ENCODE measurements around the gene CARF. TPM values are rescaled to one million over a fixed set of nuclear protein-coding genes. Genes with fewer than 3 reads are reported as not detected.

The CARF gene
- total RNA-seq, 2 donors from 2014 or later = 12.0 to 13.8 TPM

- H3K4me3 Mint-ChIP-seq = no peak overlapping the region
These were observed 91.6 kb downstream of the CARF start for GRCh38 chr2:203003716-203004115.

GRCh38 chr2:203014456-203015199 is 102.6 kb downstream of the CARF start, which contains the start of gene NBEAL1:
Gene NBEAL1 (plus strand): TSS chr2:203014875. CDS start chr2:203016385, 1,510 bp downstream.
- Mint-ChIP-seq H3K27ac (peak within 1 kb of the TSS; percentile 96), H3K36me3 (ENCODE audit: insufficient read depth in 2 of 2) (peaks cover 0 to 2% of the 10 kb centered on the region in 2 donors), H3K4me3 (peak within 1 kb of the TSS; percentile 92 to 99), H3K4me1 (ENCODE audit: low read depth) (peaks cover 45% of the 10 kb centered on the region), H3K27me3 (ENCODE audit: low read depth) (peaks cover 9% of the 10 kb centered on the region), H3K9me3 (no peaks in the 10 kb centered on the region)
- ATAC-seq (replicated peaks in 1 of 2) = peak; percentile 95 to 96
- peak; percentile 97 to 99 for DNase-seq

More at GRCh38 chr2:203003716-203004115, 91.6 kb downstream of the CARF start:
- no peaks in the 10 kb centered on the region for H3K27me3 Mint-ChIP-seq (ENCODE audit: low read depth)
- no peak overlapping the region for H3K27ac Mint-ChIP-seq
- H3K9me3 Mint-ChIP-seq = no peaks in the 10 kb centered on the region
- no peak for DNase-seq
- no peaks in the 10 kb centered on the region for H3K4me1 Mint-ChIP-seq (ENCODE audit: low read depth)
- no peaks in the 10 kb centered on the region for H3K36me3 Mint-ChIP-seq (ENCODE audit: insufficient read depth in 2 of 2)
- ATAC-seq (replicated peaks in 1 of 2) = no peak

GRCh38 chr2:203016716-203017115 is 104.6 kb downstream of the CARF start:
- no peak for DNase-seq
- Mint-ChIP-seq H3K27me3 (ENCODE audit: low read depth) (no peaks in the 10 kb centered on the region), H3K36me3 (ENCODE audit: insufficient read depth in 2 of 2) (peaks cover 0 to 2% of the 10 kb centered on the region in 2 donors), H3K27ac (no peak overlapping the region), H3K4me1 (ENCODE audit: low read depth) (peaks cover 45% of the 10 kb centered on the region), H3K9me3 (no peaks in the 10 kb centered on the region), H3K4me3 (peak overlapping the region; percentile 25 to 69)
- no peak for ATAC-seq (replicated peaks in 1 of 2)

GRCh38 chr2:203018181-203018580 is 106.1 kb downstream of the CARF start:
- peaks cover 0 to 2% of the 10 kb centered on the region in 2 donors for H3K36me3 Mint-ChIP-seq (ENCODE audit: insufficient read depth in 2 of 2)
- H3K27ac Mint-ChIP-seq = peak overlapping the region; percentile 52
- H3K4me3 Mint-ChIP-seq = peak overlapping the region; percentile 41 to 75
- DNase-seq (no peak), ATAC-seq (replicated peaks in 1 of 2) (no peak)
- peaks cover 45% of the 10 kb centered on the region for H3K4me1 Mint-ChIP-seq (ENCODE audit: low read depth)
- no peaks in the 10 kb centered on the region for H3K9me3 Mint-ChIP-seq
- H3K27me3 Mint-ChIP-seq (ENCODE audit: low read depth) = no peaks in the 10 kb centered on the region

GRCh38 chr2:203019142-203019541 is 107.1 kb downstream of the CARF start:
- H3K4me1 Mint-ChIP-seq (ENCODE audit: low read depth) = peaks cover 40% of the 10 kb centered on the region
- ATAC-seq (replicated peaks in 1 of 2) = no peak

GRCh38 chr2:203021991-203022390 is 109.9 kb downstream of the CARF start:
- peaks cover 23% of the 10 kb centered on the region for H3K4me1 Mint-ChIP-seq (ENCODE audit: low read depth)
- no peak overlapping the region for H3K4me3 Mint-ChIP-seq
- no peaks in the 10 kb centered on the region for H3K36me3 Mint-ChIP-seq (ENCODE audit: insufficient read depth in 2 of 2)
- H3K9me3 Mint-ChIP-seq = no peaks in the 10 kb centered on the region
- H3K27me3 Mint-ChIP-seq (ENCODE audit: low read depth) = no peaks in the 10 kb centered on the region
- H3K27ac Mint-ChIP-seq = no peak overlapping the region
- no peak for DNase-seq
- no peak for ATAC-seq (replicated peaks in 1 of 2)

More at GRCh38 chr2:203019142-203019541, 107.1 kb downstream of the CARF start:
- H3K9me3 Mint-ChIP-seq = no peaks in the 10 kb centered on the region
- peak overlapping the region; percentile 6 to 72 for H3K4me3 Mint-ChIP-seq
- peaks cover 0 to 2% of the 10 kb centered on the region in 2 donors for H3K36me3 Mint-ChIP-seq (ENCODE audit: insufficient read depth in 2 of 2)
- no peak overlapping the region for H3K27ac Mint-ChIP-seq
- no peaks in the 10 kb centered on the region for H3K27me3 Mint-ChIP-seq (ENCODE audit: low read depth)
- no peak for DNase-seq

GRCh38 chr2:203022751-203023150 is 110.7 kb downstream of the CARF start:
- ATAC-seq (replicated peaks in 1 of 2) = no peak
- Mint-ChIP-seq H3K9me3 (no peaks in the 10 kb centered on the region), H3K27ac (no peak overlapping the region), H3K36me3 (ENCODE audit: insufficient read depth in 2 of 2) (no peaks in the 10 kb centered on the region), H3K4me1 (ENCODE audit: low read depth) (peaks cover 19% of the 10 kb centered on the region), H3K4me3 (no peak overlapping the region), H3K27me3 (ENCODE audit: low read depth) (no peaks in the 10 kb centered on the region)
- DNase-seq = no peak

GRCh38 chr2:203025592-203025991 is 113.5 kb downstream of the CARF start:
- Mint-ChIP-seq H3K4me1 (ENCODE audit: low read depth) (peaks cover 4% of the 10 kb centered on the region), H3K27ac (no peak overlapping the region), H3K36me3 (ENCODE audit: insufficient read depth in 2 of 2) (no peaks in the 10 kb centered on the region), H3K27me3 (ENCODE audit: low read depth) (no peaks in the 10 kb centered on the region), H3K4me3 (no peak overlapping the region), H3K9me3 (no peaks in the 10 kb centered on the region)
- ATAC-seq (replicated peaks in 1 of 2) (no peak), DNase-seq (no peak)

- Mint-ChIP-seq H3K4me3 (no peak overlapping the region), H3K27me3 (ENCODE audit: low read depth) (no peaks in the 10 kb centered on the region), H3K27ac (no peak overlapping the region), H3K9me3 (peaks cover 0 to 4% of the 10 kb centered on the region in 2 donors), H3K4me1 (ENCODE audit: low read depth) (peaks cover 23% of the 10 kb centered on the region), H3K36me3 (ENCODE audit: insufficient read depth in 2 of 2) (peaks cover 0 to 2% of the 10 kb centered on the region in 2 donors)
- DNase-seq (no peak), ATAC-seq (replicated peaks in 1 of 2) (no peak)
These were observed 118.5 kb downstream of the CARF start for GRCh38 chr2:203030545-203030944.

- no peaks in the 10 kb centered on the region for H3K27me3 Mint-ChIP-seq (ENCODE audit: low read depth)
- ATAC-seq (replicated peaks in 1 of 2) = no peak
- H3K36me3 Mint-ChIP-seq (ENCODE audit: insufficient read depth in 2 of 2) = peaks cover 0 to 2% of the 10 kb centered on the region in 2 donors
- peaks cover 23% of the 10 kb centered on the region for H3K4me1 Mint-ChIP-seq (ENCODE audit: low read depth)
- peaks cover 0 to 4% of the 10 kb centered on the region in 2 donors for H3K9me3 Mint-ChIP-seq
- no peak for DNase-seq
- H3K27ac Mint-ChIP-seq = no peak overlapping the region
- H3K4me3 Mint-ChIP-seq = no peak overlapping the region
These were observed 118.9 kb downstream of the CARF start for GRCh38 chr2:203030991-203031390.

- Mint-ChIP-seq H3K4me3 (no peak overlapping the region), H3K4me1 (ENCODE audit: low read depth) (peaks cover 23% of the 10 kb centered on the region), H3K36me3 (ENCODE audit: insufficient read depth in 2 of 2) (peaks cover 0 to 2% of the 10 kb centered on the region in 2 donors), H3K9me3 (peaks cover 0 to 4% of the 10 kb centered on the region in 2 donors), H3K27me3 (ENCODE audit: low read depth) (no peaks in the 10 kb centered on the region), H3K27ac (peak overlapping the region; percentile 34)
- no peak for DNase-seq
- no peak for ATAC-seq (replicated peaks in 1 of 2)
These were observed 121.3 kb downstream of the CARF start for GRCh38 chr2:203033395-203033794.

GRCh38 chr2:203035879-203036470 is 123.9 kb downstream of the CARF start:
- peaks cover 0 to 4% of the 10 kb centered on the region in 2 donors for H3K9me3 Mint-ChIP-seq
- H3K4me3 Mint-ChIP-seq = no peak overlapping the region
- no peak for DNase-seq
- H3K27me3 Mint-ChIP-seq (ENCODE audit: low read depth) = no peaks in the 10 kb centered on the region
- H3K36me3 Mint-ChIP-seq (ENCODE audit: insufficient read depth in 2 of 2) = peaks cover 0 to 4% of the 10 kb centered on the region in 2 donors
- H3K4me1 Mint-ChIP-seq (ENCODE audit: low read depth) = peaks cover 19% of the 10 kb centered on the region
- no peak overlapping the region for H3K27ac Mint-ChIP-seq
- no peak for ATAC-seq (replicated peaks in 1 of 2)
